Ectodermal cell (in vitro differentiated cells): Measurements from ENCODE around the gene WDR4.
"Not testable (repeated sequence)": the region's sequence is repeated elsewhere in the genome, so short reads cannot be mapped to it uniquely, and the experiment has no call there.

Experiments used
- H3K27ac ChIP-seq: 2 replicates; pipeline ENCODE4 v1.7.0; 2013; ENCODE audit warnings: mild to moderate bottlenecking, low read depth, low read length; ENCODE audit not compliant: insufficient read depth, poor library complexity, severe bottlenecking
- H3K27me3 ChIP-seq: 2 replicates; pipeline ENCODE4 v1.7.0; 2013; ENCODE audit warnings: mild to moderate bottlenecking, low read length; ENCODE audit not compliant: insufficient read depth, control insufficient read depth, poor library complexity, severe bottlenecking
- H3K36me3 ChIP-seq: one replicate; pipeline ENCODE4 v1.7.0; 2013; ENCODE audit warnings: low read length; ENCODE audit not compliant: control insufficient read depth, insufficient read depth
- H3K4me1 ChIP-seq: one replicate; pipeline ENCODE4 v1.7.0; 2013; ENCODE audit warnings: low read length; ENCODE audit not compliant: control insufficient read depth, insufficient read depth
- H3K4me3 ChIP-seq: 2 replicates; pipeline ENCODE4 v1.7.0; 2013; ENCODE audit warnings: low read depth, low read length, control low read depth; ENCODE audit not compliant: insufficient read depth
- H3K9me3 ChIP-seq: 2 replicates; pipeline ENCODE4 v1.7.0; 2013; ENCODE audit warnings: mild to moderate bottlenecking, low read length, moderate library complexity; ENCODE audit not compliant: control insufficient read depth
- WGBS, 2 experiments: methylation state at CpG; one replicate each; pipeline ENCODE4 v1.1.7; 2013; ENCODE audit warnings: missing lambda C conversion rate in 2 of 2; 5-methylcytosine and 5-hydroxymethylcytosine counted together

WDR4 gene

DNA sequence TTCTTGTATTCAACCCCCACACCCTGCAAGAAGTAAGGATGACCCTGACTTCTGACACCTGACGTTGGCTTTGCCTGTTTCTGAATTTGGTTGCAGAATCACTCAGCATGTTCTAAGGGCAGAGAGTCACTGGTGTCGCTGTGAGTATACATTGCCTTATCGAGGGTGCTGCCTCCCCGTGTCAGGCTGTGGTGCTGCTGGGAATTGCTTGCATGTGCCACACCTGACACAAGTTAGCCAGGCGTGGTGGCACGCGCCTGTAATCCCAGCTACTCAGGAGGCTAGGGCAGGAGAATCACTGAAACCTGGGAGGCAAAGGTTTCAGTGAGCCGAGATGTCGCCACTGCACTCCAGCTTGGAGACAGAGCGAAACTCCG lies 45.9 kb downstream of the WDR4 start:
- Histone ChIP-seq H3K9me3 (no peaks in the 10 kb centered on the region), H3K36me3 (no peaks in the 10 kb centered on the region), H3K4me1 (peaks cover 7% of the 10 kb centered on the region), H3K4me3 (no peak overlapping the region), H3K27ac (no peak overlapping the region), H3K27me3 (no peaks in the 10 kb centered on the region)
- 70 to 71% methylated on average over 11 of the region's 11 CpGs for WGBS, 2 experiments

DNA sequence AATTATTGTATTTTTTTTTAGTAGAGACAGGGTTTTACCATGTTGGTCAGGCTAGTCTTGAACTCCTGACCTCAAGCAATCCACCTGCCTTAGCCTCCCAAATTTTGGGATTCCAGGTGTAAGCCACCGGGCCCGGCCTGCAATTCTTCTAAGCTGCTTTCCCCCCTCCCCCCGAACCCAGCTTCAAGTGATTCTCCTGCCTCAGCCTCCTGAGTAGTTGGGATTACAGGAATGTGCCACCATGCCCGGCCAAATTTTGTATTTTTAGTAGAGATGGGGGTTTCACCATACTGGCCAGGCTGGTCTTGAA lies 47.1 kb downstream of the WDR4 start:
- H3K27ac ChIP-seq, H3K27me3 ChIP-seq, H3K9me3 ChIP-seq, H3K4me3 ChIP-seq, H3K36me3 ChIP-seq, H3K4me1 ChIP-seq: not testable (repeated sequence)
- WGBS, 2 experiments, result 85 to 88% methylated on average over 4 of the region's 4 CpGs

DNA sequence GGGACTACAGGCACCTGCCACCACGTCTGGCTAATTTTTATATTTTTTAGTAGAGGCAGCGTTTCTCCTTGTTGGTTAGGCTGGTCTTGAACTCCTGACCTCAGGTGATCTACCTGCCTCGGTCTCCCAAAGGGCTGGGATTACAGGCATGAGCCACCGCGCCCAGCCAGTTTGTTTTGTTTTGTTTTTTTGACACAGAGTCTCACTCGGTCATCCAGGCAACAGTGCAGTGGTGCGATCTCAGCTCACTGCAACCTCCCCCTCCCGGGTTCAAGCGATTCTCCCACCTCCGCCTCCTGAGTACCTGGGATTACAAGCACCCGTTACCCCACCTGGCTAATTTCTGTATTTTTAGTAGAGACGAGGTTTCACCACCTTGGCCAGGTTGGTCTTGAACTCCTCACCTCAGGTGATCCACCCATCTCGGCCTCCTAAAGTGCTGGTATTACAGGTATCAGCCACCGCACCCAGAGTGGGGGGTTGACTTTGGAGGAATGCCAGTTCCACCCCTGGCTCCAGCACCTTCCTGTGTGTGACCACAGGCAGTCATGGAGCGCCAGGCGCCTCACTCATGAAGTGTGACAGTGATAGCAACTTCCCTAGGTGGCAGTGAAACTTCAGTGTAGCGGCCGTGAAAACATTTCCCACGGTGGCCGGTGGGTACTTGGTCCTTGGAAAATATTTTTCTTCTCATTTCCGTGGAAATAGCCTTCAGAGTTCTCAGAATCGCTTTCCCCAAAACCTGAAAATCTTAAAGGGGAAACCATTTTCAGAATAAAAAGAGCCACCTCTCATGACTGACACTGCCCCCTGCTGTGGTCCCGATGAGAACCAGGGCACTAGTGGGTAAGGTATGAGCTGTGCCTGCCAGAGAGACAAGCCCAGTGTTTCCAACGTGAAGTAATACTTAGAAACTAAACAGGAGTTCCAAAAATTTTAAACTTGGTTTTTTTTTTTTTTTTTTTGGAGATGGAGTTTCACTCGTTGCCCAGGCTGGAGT lies 48.6 kb downstream of the WDR4 start:
- Histone ChIP-seq H3K9me3 (no peaks in the 10 kb centered on the region), H3K27me3 (peaks cover 4% of the 10 kb centered on the region), H3K27ac (no peak overlapping the region), H3K4me3 (no peak overlapping the region), H3K4me1 (peaks cover 7% of the 10 kb centered on the region), H3K36me3 (no peaks in the 10 kb centered on the region)
- whole genome bisulfite sequencing, 2 experiments, result 89 to 91% methylated on average over 25 of the region's 25 CpGs

DNA sequence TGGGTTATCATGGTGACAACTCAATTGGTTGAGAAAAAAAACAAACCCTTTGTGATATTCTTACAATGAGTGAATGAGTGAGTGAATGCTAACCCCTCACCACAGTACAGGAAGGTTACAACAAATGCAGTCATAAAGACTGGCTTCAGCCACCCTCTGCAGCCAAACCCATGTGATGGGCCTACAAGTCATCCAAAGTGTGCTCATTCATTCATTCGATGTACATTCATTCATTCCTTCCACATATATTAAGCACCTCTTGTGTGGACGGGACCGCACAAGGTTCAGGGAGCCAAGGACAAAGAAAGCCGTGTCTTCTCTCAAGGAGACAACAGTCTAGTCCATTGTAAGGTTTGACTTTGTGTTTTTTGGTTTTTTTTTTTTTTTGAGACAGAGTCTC lies 49.4 kb downstream of the WDR4 start:
- no peaks in the 10 kb centered on the region for H3K36me3 ChIP-seq
- 94 to 99% methylated on average over 4 of the region's 4 CpGs for WGBS, 2 experiments
- H3K9me3 ChIP-seq, result no peaks in the 10 kb centered on the region
- peaks cover 4% of the 10 kb centered on the region for H3K27me3 ChIP-seq
- no peak overlapping the region for H3K4me3 ChIP-seq
- peaks cover 7% of the 10 kb centered on the region for H3K4me1 ChIP-seq
- no peak overlapping the region for H3K27ac ChIP-seq

DNA sequence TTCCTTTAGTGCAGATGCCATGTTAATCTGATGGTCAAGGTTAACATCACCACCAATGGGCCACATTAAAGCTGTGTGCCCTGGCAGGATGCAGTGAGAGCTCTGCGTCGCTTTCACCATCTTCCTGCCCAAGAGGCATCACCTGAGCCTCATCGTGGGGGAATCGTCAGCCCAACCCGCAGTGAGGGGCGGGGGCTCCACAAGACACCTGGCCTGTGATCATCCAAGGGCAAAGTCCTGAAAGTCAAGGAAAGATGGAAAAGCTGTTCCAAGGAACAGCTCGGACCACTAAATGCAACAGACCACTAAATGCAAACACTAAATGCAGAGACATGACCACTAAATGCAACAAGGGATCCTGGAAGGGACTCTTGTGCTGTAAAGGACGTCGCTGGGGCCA lies 49.9 kb downstream of the WDR4 start:
- Histone ChIP-seq H3K36me3 (no peaks in the 10 kb centered on the region), H3K4me1 (peaks cover 7% of the 10 kb centered on the region), H3K27ac (no peak overlapping the region), H3K27me3 (peaks cover 4% of the 10 kb centered on the region), H3K4me3 (no peak overlapping the region), H3K9me3 (no peaks in the 10 kb centered on the region)
- 90 to 91% methylated on average over 9 of the region's 9 CpGs for WGBS, 2 experiments

DNA sequence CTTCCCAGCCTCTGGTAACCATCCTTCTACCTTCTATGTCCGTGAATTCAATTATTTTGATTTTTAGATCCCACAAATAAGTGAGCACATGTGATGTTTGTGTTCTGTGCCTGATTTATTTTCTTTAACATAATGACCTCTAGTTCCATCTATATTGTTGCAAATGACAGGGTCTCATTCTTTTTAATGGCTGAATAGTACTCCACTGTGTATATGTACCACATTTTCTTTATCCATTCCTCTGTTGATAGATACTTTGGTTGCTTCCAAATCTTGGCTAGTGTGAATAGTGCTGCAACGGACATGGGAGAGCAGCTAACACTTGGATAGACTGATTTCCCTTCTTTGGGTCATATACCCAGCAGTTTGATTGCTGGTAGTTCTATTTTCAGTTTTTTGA lies 51.8 kb downstream of the WDR4 start:
- Histone ChIP-seq H3K27ac (no peak overlapping the region), H3K9me3 (no peaks in the 10 kb centered on the region), H3K4me3 (no peak overlapping the region), H3K4me1 (peaks cover under 1% of the 10 kb centered on the region), H3K36me3 (no peaks in the 10 kb centered on the region), H3K27me3 (peaks cover 4% of the 10 kb centered on the region)
- 67 to 87% methylated on average over 1 to 2 of the region's 2 CpGs for WGBS, 2 experiments

DNA sequence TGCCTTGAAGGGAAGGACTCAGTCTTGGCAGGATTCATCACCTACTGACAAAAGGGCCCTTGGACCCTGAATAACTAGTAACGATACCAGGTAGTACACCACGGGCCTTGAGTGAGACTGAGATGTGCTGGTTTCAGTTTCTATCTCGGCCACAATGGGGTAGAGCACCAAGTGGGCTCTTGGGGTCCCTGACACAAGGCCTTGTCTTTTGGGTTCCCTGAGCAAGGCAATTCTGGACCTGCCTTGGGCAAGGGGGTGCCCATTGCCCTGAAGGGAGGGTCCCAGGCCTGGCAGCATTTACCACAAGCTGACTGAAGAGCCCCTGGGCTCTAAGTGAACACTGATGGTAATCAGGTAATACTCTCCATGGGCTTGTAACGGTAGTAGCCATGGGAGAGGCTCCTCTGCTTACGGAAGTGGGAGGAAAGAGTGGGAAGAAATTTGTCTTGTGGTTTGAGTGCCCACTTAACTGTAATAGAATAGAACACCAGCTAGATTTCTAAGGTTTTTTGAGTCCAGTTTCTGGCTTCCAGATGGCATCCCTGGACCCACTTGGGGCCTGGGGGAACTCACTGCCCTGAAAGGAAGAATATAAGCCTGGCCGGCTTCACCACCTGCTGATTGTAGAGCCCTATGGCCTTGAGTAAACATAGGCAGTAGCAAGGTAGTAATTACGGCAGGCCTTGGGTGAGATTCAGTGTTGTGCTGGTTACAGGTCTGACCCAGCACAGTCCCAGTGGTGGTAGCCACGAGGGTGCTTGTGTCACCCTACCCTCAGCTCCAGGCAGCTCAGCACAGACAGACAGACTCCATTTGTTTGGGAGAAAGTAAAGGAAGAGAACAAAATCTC lies 58.5 kb downstream of the WDR4 start:
- no peaks in the 10 kb centered on the region for H3K27me3 ChIP-seq
- no peak overlapping the region for H3K27ac ChIP-seq

GRCh38 chr21:42819861-42820615 lies 59.3 kb downstream of the WDR4 start:
- 93 to 94% methylated on average over 7 of the region's 7 CpGs for WGBS, 2 experiments
- no peak overlapping the region for H3K27ac ChIP-seq
- no peak overlapping the region for H3K4me3 ChIP-seq
- peaks cover under 1% of the 10 kb centered on the region for H3K9me3 ChIP-seq
- no peaks in the 10 kb centered on the region for H3K27me3 ChIP-seq
- no peaks in the 10 kb centered on the region for H3K36me3 ChIP-seq
- H3K4me1 ChIP-seq, result no peaks in the 10 kb centered on the region

More for the DNA sequence above, 58.5 kb downstream of the WDR4 start:
- H3K9me3 ChIP-seq, result no peaks in the 10 kb centered on the region
- H3K4me1 ChIP-seq, result no peaks in the 10 kb centered on the region
- H3K36me3 ChIP-seq, result no peaks in the 10 kb centered on the region
- no peak overlapping the region for H3K4me3 ChIP-seq
- WGBS, 2 experiments, result 91 to 92% methylated on average over 8 of the region's 8 CpGs

DNA sequence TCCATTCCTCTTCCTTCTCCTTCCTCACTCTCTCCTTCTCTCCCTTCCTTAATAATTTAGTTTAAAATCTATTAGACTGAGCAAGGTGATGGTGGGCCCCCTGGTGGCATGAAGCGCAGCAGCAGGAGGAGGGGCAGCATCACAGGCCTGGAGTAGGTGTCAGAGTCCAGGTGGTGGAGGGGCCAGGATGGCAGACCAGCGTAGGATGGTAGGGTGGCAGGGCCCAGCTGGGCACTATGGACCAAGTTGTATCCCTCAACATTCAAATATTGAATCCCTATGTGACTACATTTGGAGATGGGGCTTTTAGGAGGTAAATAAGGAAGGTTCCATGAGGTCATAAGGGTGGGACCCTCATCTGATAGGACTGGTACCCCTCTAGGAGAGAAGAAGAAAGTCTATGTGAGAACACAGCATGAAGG lies 61.0 kb downstream of the WDR4 start:
- H3K27me3 ChIP-seq, result no peaks in the 10 kb centered on the region
- H3K4me1 ChIP-seq, result no peaks in the 10 kb centered on the region
- 59 to 71% methylated on average over 2 of the region's 2 CpGs for WGBS, 2 experiments
- no peak overlapping the region for H3K4me3 ChIP-seq
- H3K9me3 ChIP-seq, result peaks cover 2% of the 10 kb centered on the region
- H3K36me3 ChIP-seq, result no peaks in the 10 kb centered on the region
- H3K27ac ChIP-seq, result no peak overlapping the region
